ENCODE results near the gene NFIX. TPM values are rescaled to one million over a fixed set of nuclear protein-coding genes. Genes with fewer than 3 reads are reported as not detected.

The NFIX gene
- total and polyA plus RNA-seq, 2 of the 13 experiments (the other 11 are each of a cell fraction or from before 2014, with no cell fraction given), result 3.4 to 5.4 TPM

DNA sequence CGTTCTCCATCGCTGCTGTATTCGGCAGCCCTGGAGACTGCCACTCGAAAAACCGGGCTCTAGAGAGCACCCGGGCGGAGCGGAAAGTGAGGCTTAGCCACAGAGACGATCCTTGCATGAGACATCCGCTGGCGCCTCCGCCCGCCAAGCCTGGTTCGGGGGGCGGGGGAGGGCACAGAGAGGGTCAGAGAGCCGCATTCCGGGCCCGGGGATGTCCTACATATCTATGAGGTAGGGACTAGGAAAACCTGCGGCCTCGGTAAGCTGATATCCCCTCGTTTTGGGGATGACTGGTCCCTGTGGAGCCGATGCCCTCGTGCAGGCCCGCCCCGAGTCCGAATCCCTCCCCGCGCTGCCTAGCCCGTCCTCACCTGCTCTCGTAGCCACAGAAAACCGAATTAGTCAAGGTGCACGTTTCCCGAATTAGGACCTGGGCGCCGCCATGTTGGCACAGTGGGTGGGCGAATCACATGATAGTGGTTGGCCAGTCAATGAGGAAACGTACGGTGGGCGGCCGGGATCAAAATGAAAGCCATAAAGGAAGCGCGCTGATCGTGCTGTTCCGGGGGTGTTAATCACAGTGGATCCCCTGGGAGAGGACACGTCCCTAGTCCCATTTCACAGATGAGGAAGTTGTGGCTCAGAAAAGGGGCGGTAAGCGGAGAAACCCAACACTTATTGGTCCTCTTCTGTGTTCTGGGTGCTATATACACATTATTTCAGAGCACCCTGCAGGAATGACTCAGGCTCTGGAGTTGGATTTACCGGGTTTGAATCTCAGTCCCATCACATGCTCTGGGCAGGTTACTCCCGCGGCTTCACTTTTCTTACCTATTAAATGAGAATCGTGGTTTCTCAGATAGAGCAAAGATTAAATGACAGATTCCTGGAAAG is 121.3 kb downstream of the NFIX start, which contains the start of gene TRMT1 (continued):
- TF ChIP-seq NR3C1 (CRISPR knock-in tag; IDR thresholded peaks at IDR 0.05), result no peak
- TF ChIP-seq ZNF451 (CRISPR knock-in tag; IDR thresholded peaks at IDR 0.05), result no peak
- no peak for TF ChIP-seq PAF1 (CRISPR knock-in tag; IDR thresholded peaks at IDR 0.05)
- no peak for TF ChIP-seq TBP (CRISPR knock-in tag; IDR thresholded peaks at IDR 0.05)
- peak; percentile 33; the same call in 1 of the 2 replicates for TF ChIP-seq JUND (CRISPR knock-in tag; IDR thresholded peaks at IDR 0.05)
- TF ChIP-seq, protein P1, sequence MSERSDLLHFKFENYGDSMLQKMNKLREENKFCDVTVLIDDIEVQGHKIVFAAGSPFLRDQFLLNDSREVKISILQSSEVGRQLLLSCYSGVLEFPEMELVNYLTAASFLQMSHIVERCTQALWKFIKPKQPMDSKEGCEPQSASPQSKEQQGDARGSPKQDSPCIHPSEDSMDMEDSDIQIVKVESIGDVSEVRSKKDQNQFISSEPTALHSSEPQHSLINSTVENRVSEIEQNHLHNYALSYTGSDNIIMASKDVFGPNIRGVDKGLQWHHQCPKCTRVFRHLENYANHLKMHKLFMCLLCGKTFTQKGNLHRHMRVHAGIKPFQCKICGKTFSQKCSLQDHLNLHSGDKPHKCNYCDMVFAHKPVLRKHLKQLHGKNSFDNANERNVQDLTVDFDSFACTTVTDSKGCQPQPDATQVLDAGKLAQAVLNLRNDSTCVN (CRISPR knock-in tag; IDR thresholded peaks at IDR 0.05; ENCODE audit: borderline replicate concordance), result peak; percentile 66; the same call in 1 of the 2 replicates
- TF ChIP-seq ZNF589 (CRISPR knock-in tag; conservative IDR thresholded peaks at IDR 0.05), result no peak
- TF ChIP-seq, protein P2, sequence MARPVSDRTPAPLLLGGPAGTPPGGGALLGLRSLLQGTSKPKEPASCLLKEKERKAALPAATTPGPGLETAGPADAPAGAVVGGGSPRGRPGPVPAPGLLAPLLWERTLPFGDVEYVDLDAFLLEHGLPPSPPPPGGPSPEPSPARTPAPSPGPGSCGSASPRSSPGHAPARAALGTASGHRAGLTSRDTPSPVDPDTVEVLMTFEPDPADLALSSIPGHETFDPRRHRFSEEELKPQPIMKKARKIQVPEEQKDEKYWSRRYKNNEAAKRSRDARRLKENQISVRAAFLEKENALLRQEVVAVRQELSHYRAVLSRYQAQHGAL (CRISPR knock-in tag; IDR thresholded peaks at IDR 0.05; ENCODE audit: not compliant biosample characterization), result no peak
- TF ChIP-seq REXO4 (CRISPR knock-in tag; IDR thresholded peaks at IDR 0.05; ENCODE audit: borderline replicate concordance), result no peak
- 0 out of 2 replicates have a peak, but pooled peaks have one; percentile 44 for TF ChIP-seq HOXA5 (CRISPR knock-in tag; IDR thresholded peaks at IDR 0.05)
- TF ChIP-seq CHD4 (IDR thresholded peaks at IDR 0.05; ENCODE audit: borderline replicate concordance, low read length), result peak; percentile 98
- TF ChIP-seq, protein P3, sequence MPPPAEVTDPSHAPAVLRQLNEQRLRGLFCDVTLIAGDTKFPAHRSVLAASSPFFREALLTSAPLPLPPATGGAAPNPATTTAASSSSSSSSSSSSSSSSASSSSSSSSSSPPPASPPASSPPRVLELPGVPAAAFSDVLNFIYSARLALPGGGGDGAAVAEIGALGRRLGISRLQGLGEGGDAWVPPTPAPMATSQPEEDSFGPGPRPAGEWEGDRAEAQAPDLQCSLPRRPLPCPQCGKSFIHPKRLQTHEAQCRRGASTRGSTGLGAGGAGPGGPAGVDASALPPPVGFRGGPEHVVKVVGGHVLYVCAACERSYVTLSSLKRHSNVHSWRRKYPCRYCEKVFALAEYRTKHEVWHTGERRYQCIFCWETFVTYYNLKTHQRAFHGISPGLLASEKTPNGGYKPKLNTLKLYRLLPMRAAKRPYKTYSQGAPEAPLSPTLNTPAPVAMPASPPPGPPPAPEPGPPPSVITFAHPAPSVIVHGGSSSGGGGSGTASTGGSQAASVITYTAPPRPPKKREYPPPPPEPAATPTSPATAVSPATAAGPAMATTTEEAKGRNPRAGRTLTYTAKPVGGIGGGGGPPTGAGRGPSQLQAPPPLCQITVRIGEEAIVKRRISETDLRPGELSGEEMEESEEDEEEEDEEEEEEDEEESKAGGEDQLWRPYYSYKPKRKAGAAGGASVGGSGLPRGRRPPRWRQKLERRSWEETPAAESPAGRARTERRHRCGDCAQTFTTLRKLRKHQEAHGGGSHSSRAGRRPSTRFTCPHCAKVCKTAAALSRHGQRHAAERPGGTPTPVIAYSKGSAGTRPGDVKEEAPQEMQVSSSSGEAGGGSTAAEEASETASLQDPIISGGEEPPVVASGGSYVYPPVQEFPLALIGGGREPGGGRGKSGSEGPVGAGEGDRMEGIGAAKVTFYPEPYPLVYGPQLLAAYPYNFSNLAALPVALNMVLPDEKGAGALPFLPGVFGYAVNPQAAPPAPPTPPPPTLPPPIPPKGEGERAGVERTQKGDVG (CRISPR knock-in tag; IDR thresholded peaks at IDR 0.05; ENCODE audit: borderline replicate concordance), result no peak
- no peak for TF ChIP-seq ZIK1 (CRISPR knock-in tag; IDR thresholded peaks at IDR 0.05; ENCODE audit: borderline replicate concordance, low read depth)
- TF ChIP-seq ZNF232 (CRISPR knock-in tag; IDR thresholded peaks at IDR 0.05; ENCODE audit: borderline replicate concordance), result peak; percentile 83; the same call in 1 of the 2 replicates
- no peak for TF ChIP-seq ZNF124 (CRISPR knock-in tag; IDR thresholded peaks at IDR 0.05)
- TF ChIP-seq ZNF251 (CRISPR knock-in tag; IDR thresholded peaks at IDR 0.05), result no peak
- TF ChIP-seq ZNF773 (CRISPR knock-in tag; IDR thresholded peaks at IDR 0.05; ENCODE audit: borderline replicate concordance), result no peak
- TF ChIP-seq NCOA1 (CRISPR knock-in tag; IDR thresholded peaks at IDR 0.05), result no peak
- TF ChIP-seq GABPA (IDR thresholded peaks at IDR 0.05; ENCODE audit: low read depth, low read length), result no peak
- TF ChIP-seq GABPA (CRISPR knock-in tag; IDR thresholded peaks at IDR 0.05; ENCODE audit: low read depth), result peak; percentile 74
- TF ChIP-seq RFXAP (CRISPR knock-in tag; IDR thresholded peaks at IDR 0.05; ENCODE audit: borderline replicate concordance), result peak; percentile 74; the same call in 1 of the 2 replicates
- no peak for TF ChIP-seq ZNF460 (CRISPR knock-in tag; IDR thresholded peaks at IDR 0.05; ENCODE audit: borderline replicate concordance)
- no peak for TF ChIP-seq SRF (IDR thresholded peaks at IDR 0.05; ENCODE audit: low read depth, low read length)
- peak; percentile 66 for TF ChIP-seq XRCC5 (optimal IDR thresholded peaks at IDR 0.05; ENCODE audit: low read length)
- TF ChIP-seq RFXANK (CRISPR knock-in tag; IDR thresholded peaks at IDR 0.05), result no peak
- TF ChIP-seq MTF2 (CRISPR knock-in tag; IDR thresholded peaks at IDR 0.05; ENCODE audit: borderline replicate concordance), result 0 out of 2 replicates have a peak, but pooled peaks have one; percentile 15
